Esophagus muscularis mucosa (tissue), 3 donors: Measurements from ENCODE around the gene PRRC2C.

Experiments used
- POLR2AphosphoS5 ChIP-seq, 2 donors: sonication (generic); formaldehyde crosslinking; IDR thresholded peaks; one replicate each; pipeline ENCODE4 v1.6.1; 2017; ENCODE audit warnings: antibody characterized with exemption in 2 of 2
- TF ChIP-seq, protein P1 (sequence below), 3 experiments: fragments of 200-600 bp in 2 of 3; fragments of 450-650 bp in 1 of 3; sonication (generic) in 2 of 3; IDR thresholded peaks; one replicate each; pipeline ENCODE4 v1.5.1; 2017 to 2019; ENCODE audit warnings: antibody characterized with exemption in 3 of 3, mild to moderate bottlenecking in 2 of 3, moderate library complexity in 1 of 3

GRCh38 chr1:171487038-171487437 is 1.7 kb downstream of the PRRC2C start:
- no peak for TF ChIP-seq POLR2AphosphoS5 (IDR thresholded peaks at IDR 0.05)
- TF ChIP-seq, protein P1, sequence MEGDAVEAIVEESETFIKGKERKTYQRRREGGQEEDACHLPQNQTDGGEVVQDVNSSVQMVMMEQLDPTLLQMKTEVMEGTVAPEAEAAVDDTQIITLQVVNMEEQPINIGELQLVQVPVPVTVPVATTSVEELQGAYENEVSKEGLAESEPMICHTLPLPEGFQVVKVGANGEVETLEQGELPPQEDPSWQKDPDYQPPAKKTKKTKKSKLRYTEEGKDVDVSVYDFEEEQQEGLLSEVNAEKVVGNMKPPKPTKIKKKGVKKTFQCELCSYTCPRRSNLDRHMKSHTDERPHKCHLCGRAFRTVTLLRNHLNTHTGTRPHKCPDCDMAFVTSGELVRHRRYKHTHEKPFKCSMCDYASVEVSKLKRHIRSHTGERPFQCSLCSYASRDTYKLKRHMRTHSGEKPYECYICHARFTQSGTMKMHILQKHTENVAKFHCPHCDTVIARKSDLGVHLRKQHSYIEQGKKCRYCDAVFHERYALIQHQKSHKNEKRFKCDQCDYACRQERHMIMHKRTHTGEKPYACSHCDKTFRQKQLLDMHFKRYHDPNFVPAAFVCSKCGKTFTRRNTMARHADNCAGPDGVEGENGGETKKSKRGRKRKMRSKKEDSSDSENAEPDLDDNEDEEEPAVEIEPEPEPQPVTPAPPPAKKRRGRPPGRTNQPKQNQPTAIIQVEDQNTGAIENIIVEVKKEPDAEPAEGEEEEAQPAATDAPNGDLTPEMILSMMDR (IDR thresholded peaks at IDR 0.05): no peak
